Glutamatergic neuron (in vitro differentiated cells): ENCODE results near the gene VAMP8. TPM values are rescaled to one million over a fixed set of nuclear protein-coding genes. Genes with fewer than 3 reads are reported as not detected.

Experiments
- DNase-seq: peaks from one replicate; pipeline ENCODE4 v3.0.0; 2022
- H3K27ac Mint-ChIP-seq: one replicate; pipeline ENCODE4 v1.8.0; 2020; ENCODE audit warnings: mild to moderate bottlenecking, mixed read lengths, inconsistent platforms; ENCODE audit not compliant: unreplicated experiment
- H3K27me3 Mint-ChIP-seq: one replicate; pipeline ENCODE4 v1.8.0; 2020; ENCODE audit warnings: mild to moderate bottlenecking, moderate library complexity, mixed read lengths, inconsistent platforms; ENCODE audit not compliant: unreplicated experiment
- H3K36me3 Mint-ChIP-seq: one replicate; pipeline ENCODE4 v1.8.0; 2020; ENCODE audit warnings: mild to moderate bottlenecking, mixed read lengths, inconsistent platforms; ENCODE audit not compliant: unreplicated experiment
- H3K4me1 Mint-ChIP-seq: one replicate; pipeline ENCODE4 v1.8.0; 2020; ENCODE audit warnings: mild to moderate bottlenecking, low read depth, mixed read lengths, inconsistent platforms; ENCODE audit not compliant: unreplicated experiment
- H3K4me3 Mint-ChIP-seq: one replicate; pipeline ENCODE4 v1.8.0; 2020; ENCODE audit warnings: mild to moderate bottlenecking, mixed read lengths, inconsistent platforms; ENCODE audit not compliant: unreplicated experiment
- H3K9me3 Mint-ChIP-seq: one replicate; pipeline ENCODE4 v1.8.0; 2020; ENCODE audit warnings: mild to moderate bottlenecking, moderate library complexity, mixed read lengths, inconsistent platforms; ENCODE audit not compliant: unreplicated experiment
- CTCF ChIP-seq: fragments of 200-600 bp; sonication (generic); IDR thresholded peaks from one replicate; pipeline ENCODE4 v1.5.0; 2021; ENCODE audit not compliant: partially characterized antibody, unreplicated experiment
- total RNA-seq: library from RNA; stranded (reverse); fragmentation: NEBNext Ultra II Directional; extraction: Animal tissue kit (Norgen Biotek cat#: 25700); gene quantifications from one replicate; pipeline ENCODE4 v1.2.1, GENCODE V29; 2021; ENCODE audit not compliant: unreplicated experiment

The VAMP8 gene
- total RNA-seq, 1 donor from 2014 or later, result 0.78 TPM

GRCh38 chr2:85547089-85547858 lies 30.1 kb upstream of the VAMP8 start:
- Mint-ChIP-seq H3K9me3 (peaks cover 4% of the 10 kb centered on the region), H3K4me3 (no peak overlapping the region), H3K27ac (no peak overlapping the region), H3K36me3 (peaks cover 5% of the 10 kb centered on the region), H3K27me3 (peaks cover 3% of the 10 kb centered on the region), H3K4me1 (peaks cover 22% of the 10 kb centered on the region)
- no peak for TF ChIP-seq CTCF
- DNase-seq, result no peak

DNA sequence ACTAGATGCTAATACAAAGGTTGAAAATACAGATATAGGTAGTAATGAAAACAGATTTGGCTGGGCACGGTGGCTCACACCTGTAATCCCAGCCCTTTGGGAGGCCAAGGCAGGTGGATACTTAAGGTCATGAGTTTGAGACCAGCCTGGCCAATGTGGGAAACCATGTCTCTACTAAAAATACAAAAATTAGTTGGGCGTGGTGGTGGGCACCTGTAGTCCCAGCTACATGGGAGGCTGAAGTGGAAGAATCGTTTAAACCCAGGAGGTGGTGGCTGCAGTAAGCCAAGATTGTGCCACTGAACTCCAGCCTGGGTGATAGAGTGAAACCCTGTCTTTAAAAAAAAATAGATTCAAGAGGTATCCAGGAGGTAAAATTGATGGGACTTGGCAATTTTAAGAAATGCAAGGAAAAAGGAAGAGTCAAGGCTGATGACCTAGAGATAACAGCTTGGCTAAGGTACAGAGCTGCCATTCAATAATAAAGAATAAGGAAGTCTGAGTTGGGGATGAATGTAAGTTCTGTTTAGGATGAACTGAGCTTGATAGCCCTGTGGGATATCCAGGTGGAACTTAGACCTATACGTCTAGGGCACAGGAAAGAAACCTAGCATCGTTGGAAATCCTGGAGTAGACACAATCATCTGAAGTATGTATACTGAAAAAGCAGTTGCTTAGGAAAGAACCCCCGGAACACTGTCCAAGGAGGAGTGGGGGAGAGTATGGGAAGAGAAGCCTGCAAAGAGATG lies 29.4 kb upstream of the VAMP8 start:
- peaks cover 14% of the 10 kb centered on the region for H3K4me1 Mint-ChIP-seq
- peaks cover 3% of the 10 kb centered on the region for H3K27me3 Mint-ChIP-seq
- DNase-seq, result no peak
- H3K27ac Mint-ChIP-seq, result no peak overlapping the region
- H3K36me3 Mint-ChIP-seq, result peaks cover 4% of the 10 kb centered on the region
- no peak overlapping the region for H3K4me3 Mint-ChIP-seq
- no peak for TF ChIP-seq CTCF
- peaks cover 4% of the 10 kb centered on the region for H3K9me3 Mint-ChIP-seq

DNA sequence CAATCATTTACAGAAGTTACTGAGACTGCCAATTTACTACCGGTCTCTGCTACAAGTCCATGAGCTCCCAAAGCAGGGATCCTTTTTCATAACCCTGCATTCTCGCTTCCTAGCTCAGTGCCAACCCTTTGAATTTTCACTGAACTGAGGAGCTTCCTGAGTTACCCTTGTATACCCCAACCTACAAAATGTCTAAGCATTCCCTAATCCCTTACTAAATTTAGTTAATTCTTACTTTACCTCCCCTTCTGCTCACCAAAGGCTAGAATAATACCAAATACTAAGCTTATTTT lies 28.8 kb upstream of the VAMP8 start:
- TF ChIP-seq CTCF, result no peak
- Mint-ChIP-seq H3K27ac (no peak overlapping the region), H3K36me3 (no peaks in the 10 kb centered on the region), H3K4me1 (peaks cover 9% of the 10 kb centered on the region), H3K4me3 (no peak overlapping the region), H3K9me3 (peaks cover 4% of the 10 kb centered on the region), H3K27me3 (peaks cover 3% of the 10 kb centered on the region)
- DNase-seq, result no peak

DNA sequence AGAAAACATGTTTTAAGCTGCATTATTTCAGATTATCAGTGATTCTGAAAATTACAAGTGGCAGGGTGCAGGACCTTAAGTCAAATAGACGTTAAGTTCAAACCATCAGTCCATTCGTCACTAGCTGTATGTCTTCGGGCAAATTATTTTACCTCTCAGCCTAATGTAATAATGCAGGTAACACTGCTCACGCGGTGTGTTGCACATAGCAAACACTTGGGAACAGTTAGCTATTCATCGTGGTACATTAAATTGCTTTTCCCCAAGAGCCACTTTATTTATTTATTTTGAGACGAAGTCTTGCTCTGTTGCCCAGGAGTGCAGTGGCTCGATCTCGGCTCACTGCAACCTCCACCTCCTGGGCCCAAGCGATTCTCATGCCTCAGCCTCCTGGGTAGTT lies 28.3 kb upstream of the VAMP8 start:
- TF ChIP-seq CTCF, result no peak
- Mint-ChIP-seq H3K4me3 (no peak overlapping the region), H3K9me3 (peaks cover 4% of the 10 kb centered on the region), H3K27ac (no peak overlapping the region), H3K36me3 (no peaks in the 10 kb centered on the region), H3K4me1 (peaks cover 5% of the 10 kb centered on the region), H3K27me3 (peaks cover 3% of the 10 kb centered on the region)
- DNase-seq, result no peak

DNA sequence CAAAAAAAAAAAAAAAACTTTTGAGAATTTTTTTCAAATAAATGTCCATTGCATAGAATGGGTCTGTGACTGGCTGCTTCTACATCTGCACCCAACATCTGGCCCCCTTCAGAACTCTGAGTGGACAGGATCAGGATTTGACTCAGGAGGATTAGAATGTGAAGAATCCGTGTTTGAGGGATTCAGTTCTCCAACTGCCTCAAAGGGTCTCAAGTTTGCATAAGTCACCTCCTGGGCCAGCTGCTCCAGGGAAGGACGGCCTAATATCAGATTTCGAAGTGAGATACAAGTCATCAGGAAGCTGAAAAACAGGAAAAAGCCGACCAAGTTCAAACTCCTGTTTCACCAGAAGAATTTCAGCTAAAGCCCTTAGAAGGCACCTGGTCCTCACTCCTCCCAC lies 27.6 kb upstream of the VAMP8 start:
- peaks cover 2% of the 10 kb centered on the region for H3K4me1 Mint-ChIP-seq
- DNase-seq, result no peak
- no peak overlapping the region for H3K27ac Mint-ChIP-seq
- peaks cover 3% of the 10 kb centered on the region for H3K27me3 Mint-ChIP-seq
- no peak overlapping the region for H3K4me3 Mint-ChIP-seq
- H3K36me3 Mint-ChIP-seq, result no peaks in the 10 kb centered on the region
- TF ChIP-seq CTCF, result no peak
- peaks cover 5% of the 10 kb centered on the region for H3K9me3 Mint-ChIP-seq
